Lung (tissue), 12 donors: Measurements from ENCODE around the gene KIF1C. TPM values are rescaled to one million over a fixed set of nuclear protein-coding genes. Genes with fewer than 3 reads are reported as not detected.

ENCODE experiments used
- ATAC-seq: fragments of 200-7000 bp; cut with Tn5 transposase; one replicate; pipeline ENCODE4 v1.9.1; 2020; ENCODE audit warnings: moderate number of reproducible peaks; ENCODE audit not compliant: insufficient read depth, low FRiP score
- DNase-seq, 3 donors: peaks; one replicate each; pipeline ENCODE4 v3.0.0-alpha.2; 2013 to 2017
- H3K27ac ChIP-seq, 2 donors: one replicate each; pipeline ENCODE4 v1.5.1; 2013; ENCODE audit warnings: mild to moderate bottlenecking in 2 of 2, moderate library complexity in 2 of 2, control low read depth in 1 of 2, inconsistent platforms in 1 of 2, low read depth in 1 of 2, low read length in 1 of 2
- H3K27me3 ChIP-seq, 3 donors: one replicate each; pipeline ENCODE4 v1.5.1; 2013; ENCODE audit warnings: low read length in 2 of 3; ENCODE audit not compliant: control insufficient read depth in 3 of 3, insufficient read depth in 3 of 3
- H3K36me3 ChIP-seq, 4 donors: one replicate each; pipeline ENCODE4 v1.5.1; 2013; ENCODE audit warnings: low read length in 4 of 4, mild to moderate bottlenecking in 1 of 4, moderate library complexity in 1 of 4; ENCODE audit not compliant: control insufficient read depth in 4 of 4, insufficient read depth in 4 of 4
- H3K4me1 ChIP-seq, 5 donors: one replicate each; pipeline ENCODE4 v1.5.1; 2013; ENCODE audit warnings: low read length in 5 of 5, mild to moderate bottlenecking in 2 of 5, moderate library complexity in 1 of 5; ENCODE audit not compliant: control insufficient read depth in 5 of 5, insufficient read depth in 5 of 5
- H3K4me3 ChIP-seq: one replicate; pipeline ENCODE4 v1.5.1; 2013; ENCODE audit warnings: mild to moderate bottlenecking, control low read depth, moderate library complexity
- H3K9ac ChIP-seq, 2 donors: one replicate each; pipeline ENCODE4 v1.5.1; 2013; ENCODE audit warnings: low read length in 2 of 2, control low read depth in 1 of 2; ENCODE audit not compliant: insufficient read depth in 1 of 2
- H3K9me3 ChIP-seq, 4 donors: one replicate each; pipeline ENCODE4 v1.5.1; 2013; ENCODE audit warnings: low read length in 3 of 4, mild to moderate bottlenecking in 1 of 4, moderate library complexity in 1 of 4; ENCODE audit not compliant: control insufficient read depth in 4 of 4, insufficient read depth in 3 of 4
- CTCF ChIP-seq: IDR thresholded peaks from 2 replicates; pipeline ENCODE4 v1.5.1; 2012; ENCODE audit warnings: mild to moderate bottlenecking; ENCODE audit errors: control extremely low read depth, extremely low read depth
- WGBS, 2 donors: extraction: QIAGEN DNeasy Blood & Tissue Kit; methylation state at CpG; one replicate each; pipeline ENCODE4 v1.1.7; 2013; 5-methylcytosine and 5-hydroxymethylcytosine counted together
- polyA plus RNA-seq, 2 donors: library from polyadenylated mRNA; stranded (reverse); fragments of 200-250 nt; gene quantifications; one replicate each; pipeline ENCODE4 v1.2.1, GENCODE V29; 2013
- total RNA-seq, 2 donors: library from RNA; depleted of rRNA in 1 of 2; stranded (reverse); fragments of >200 nt in 1 of 2; gene quantifications; one replicate each; pipeline ENCODE4 v1.2.1, GENCODE V29; 2014 to 2021
- donor health status: control.
- donor health status: control.
- donor health status: Bipolar disorder and iron deficiency.
- donor health status: healthy.
- donor health status: DM: yes; HTN: yes; CAD: no.

KIF1C gene
- total and polyA plus RNA-seq, 4 donors = 48.0 to 190 (median 75.8) TPM

GRCh38 chr17:4969551-4970173 is 28.1 kb upstream of the KIF1C start:
- no peak for TF ChIP-seq CTCF
- H3K9me3 ChIP-seq = no peaks in the 10 kb centered on the region
- 84 to 89% methylated on average over 16 of the region's 16 CpGs for WGBS, 2 donors
- H3K4me1 ChIP-seq = peaks cover 4 to 21% (median 11%) of the 10 kb centered on the region in 5 donors
- ATAC-seq (no peak), DNase-seq (peak in 1 of 3 donors; percentile 9)
- peak overlapping the region; percentile 39 to 76 for H3K27ac ChIP-seq
- peaks cover 4 to 38% (median 17%) of the 10 kb centered on the region in 4 donors for H3K36me3 ChIP-seq
- no peak overlapping the region for H3K4me3 ChIP-seq
- no peak overlapping the region for H3K9ac ChIP-seq
- H3K27me3 ChIP-seq = no peaks in the 10 kb centered on the region

- no peak overlapping the region for H3K9ac ChIP-seq
- DNase-seq (no peak), ATAC-seq (no peak)
- no peaks in the 10 kb centered on the region for H3K27me3 ChIP-seq
- no peak for TF ChIP-seq CTCF
- peaks cover 4 to 41% (median 15%) of the 10 kb centered on the region in 4 donors for H3K36me3 ChIP-seq
- no peak overlapping the region for H3K4me3 ChIP-seq
- H3K4me1 ChIP-seq = peaks cover 4 to 21% (median 16%) of the 10 kb centered on the region in 5 donors
- WGBS, 2 donors = 94 to 97% methylated on average over 8 of the region's 8 CpGs
- H3K9me3 ChIP-seq = no peaks in the 10 kb centered on the region
- H3K27ac ChIP-seq = peak overlapping the region in 1 of 2 donors; percentile 76
Measured at GRCh38 chr17:4970273-4970672, 27.5 kb upstream of the KIF1C start.

- Histone ChIP-seq H3K27me3 (no peaks in the 10 kb centered on the region), H3K9me3 (no peaks in the 10 kb centered on the region), H3K36me3 (peaks cover 6 to 45% (median 14%) of the 10 kb centered on the region in 4 donors), H3K4me1 (peaks cover 4 to 18% (median 14%) of the 10 kb centered on the region in 5 donors), H3K9ac (no peak overlapping the region), H3K4me3 (no peak overlapping the region), H3K27ac (no peak overlapping the region)
- DNase-seq = no peak
- WGBS, 2 donors = 92 to 97% methylated on average over 6 of the region's 6 CpGs
- TF ChIP-seq CTCF = no peak
- no peak for ATAC-seq
Measured at GRCh38 chr17:4971826-4972225, 25.9 kb upstream of the KIF1C start.
